ENCODE measurements around the gene STK24. TPM values are rescaled to one million over a fixed set of nuclear protein-coding genes. Genes with fewer than 3 reads are reported as not detected.

Gene STK24
- total RNA-seq, 1 donor from 2014 or later, result 190 TPM

DNA sequence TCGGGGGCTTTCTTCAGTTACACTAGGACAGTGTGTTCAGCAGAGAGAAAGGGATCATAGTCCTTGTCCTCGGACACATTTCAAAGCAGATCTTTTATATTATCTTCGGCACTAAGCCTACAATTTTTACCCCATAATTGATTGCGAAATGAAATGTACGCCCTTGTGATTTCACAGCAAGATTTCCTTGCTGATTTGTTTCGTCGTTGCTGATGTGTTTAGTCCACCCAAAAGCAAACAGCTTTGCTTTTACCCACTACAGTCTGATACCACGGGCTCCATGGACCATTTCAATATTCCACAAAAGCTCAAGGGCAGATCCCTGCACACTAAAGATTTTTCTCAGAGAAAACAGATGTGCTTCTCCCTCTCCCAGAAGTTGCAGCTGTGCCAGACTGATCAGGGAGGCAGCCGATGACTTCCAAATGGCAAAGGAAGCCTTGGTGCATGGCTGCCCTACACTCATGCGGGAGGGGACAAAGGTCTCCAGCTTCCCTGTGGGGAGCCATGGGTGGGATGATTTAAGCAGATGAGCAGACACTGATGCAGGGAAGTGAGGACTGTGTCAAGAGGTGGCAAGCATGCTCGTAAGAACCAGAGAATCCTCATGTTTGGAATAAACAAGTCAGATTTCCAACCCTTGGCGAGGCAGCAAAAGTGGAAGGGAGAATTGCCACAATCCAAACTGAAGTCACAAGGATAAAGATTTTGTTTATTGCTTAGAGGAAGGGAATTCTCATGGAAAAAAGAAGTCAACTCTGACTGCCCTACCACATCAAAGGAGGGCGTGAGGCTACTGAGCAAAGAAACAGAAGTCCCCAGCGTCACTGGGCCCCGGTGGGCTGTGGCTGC is 81.1 kb downstream of the STK24 start:
- no peak for DNase-seq (ENCODE audit: low read depth)
- Histone ChIP-seq H3K27me3 (ENCODE audit: control insufficient read depth, insufficient read depth, low read length) (no peaks in the 10 kb centered on the region), H3K36me3 (ENCODE audit: control insufficient read depth, insufficient read depth, low read length) (no peaks in the 10 kb centered on the region), H3K4me3 (ENCODE audit: low read depth, low read length) (no peak overlapping the region)
- TF ChIP-seq, protein P1, sequence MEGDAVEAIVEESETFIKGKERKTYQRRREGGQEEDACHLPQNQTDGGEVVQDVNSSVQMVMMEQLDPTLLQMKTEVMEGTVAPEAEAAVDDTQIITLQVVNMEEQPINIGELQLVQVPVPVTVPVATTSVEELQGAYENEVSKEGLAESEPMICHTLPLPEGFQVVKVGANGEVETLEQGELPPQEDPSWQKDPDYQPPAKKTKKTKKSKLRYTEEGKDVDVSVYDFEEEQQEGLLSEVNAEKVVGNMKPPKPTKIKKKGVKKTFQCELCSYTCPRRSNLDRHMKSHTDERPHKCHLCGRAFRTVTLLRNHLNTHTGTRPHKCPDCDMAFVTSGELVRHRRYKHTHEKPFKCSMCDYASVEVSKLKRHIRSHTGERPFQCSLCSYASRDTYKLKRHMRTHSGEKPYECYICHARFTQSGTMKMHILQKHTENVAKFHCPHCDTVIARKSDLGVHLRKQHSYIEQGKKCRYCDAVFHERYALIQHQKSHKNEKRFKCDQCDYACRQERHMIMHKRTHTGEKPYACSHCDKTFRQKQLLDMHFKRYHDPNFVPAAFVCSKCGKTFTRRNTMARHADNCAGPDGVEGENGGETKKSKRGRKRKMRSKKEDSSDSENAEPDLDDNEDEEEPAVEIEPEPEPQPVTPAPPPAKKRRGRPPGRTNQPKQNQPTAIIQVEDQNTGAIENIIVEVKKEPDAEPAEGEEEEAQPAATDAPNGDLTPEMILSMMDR (IDR thresholded peaks at IDR 0.05; ENCODE audit: insufficient read depth, low read length, poor library complexity, severe bottlenecking), result no peak

DNA sequence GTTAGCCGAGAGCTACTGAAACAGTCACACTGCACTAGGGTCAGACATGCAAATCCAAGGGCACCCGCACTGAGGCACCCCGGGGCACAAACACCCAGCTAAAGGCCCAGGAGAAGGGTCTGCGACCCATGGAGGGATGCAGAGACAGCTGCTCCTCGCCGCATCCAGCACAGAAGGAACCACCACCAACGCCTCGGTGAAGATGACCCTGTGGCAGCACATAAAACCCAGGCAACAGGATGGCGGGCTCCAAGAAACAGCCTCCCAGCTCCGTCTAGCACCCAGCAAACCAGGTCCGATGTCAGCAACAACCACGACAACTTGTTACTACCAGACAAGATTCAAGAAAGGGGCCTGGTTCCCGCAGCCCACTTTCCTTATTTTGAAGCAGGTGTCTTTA is 82.1 kb downstream of the STK24 start:
- no peak overlapping the region for H3K4me3 ChIP-seq (ENCODE audit: low read depth, low read length)
- TF ChIP-seq, protein P1 (IDR thresholded peaks at IDR 0.05; ENCODE audit: insufficient read depth, low read length, poor library complexity, severe bottlenecking), result no peak
- no peaks in the 10 kb centered on the region for H3K27me3 ChIP-seq (ENCODE audit: control insufficient read depth, insufficient read depth, low read length)
- DNase-seq (ENCODE audit: low read depth), result no peak
- H3K36me3 ChIP-seq (ENCODE audit: control insufficient read depth, insufficient read depth, low read length), result no peaks in the 10 kb centered on the region

DNA sequence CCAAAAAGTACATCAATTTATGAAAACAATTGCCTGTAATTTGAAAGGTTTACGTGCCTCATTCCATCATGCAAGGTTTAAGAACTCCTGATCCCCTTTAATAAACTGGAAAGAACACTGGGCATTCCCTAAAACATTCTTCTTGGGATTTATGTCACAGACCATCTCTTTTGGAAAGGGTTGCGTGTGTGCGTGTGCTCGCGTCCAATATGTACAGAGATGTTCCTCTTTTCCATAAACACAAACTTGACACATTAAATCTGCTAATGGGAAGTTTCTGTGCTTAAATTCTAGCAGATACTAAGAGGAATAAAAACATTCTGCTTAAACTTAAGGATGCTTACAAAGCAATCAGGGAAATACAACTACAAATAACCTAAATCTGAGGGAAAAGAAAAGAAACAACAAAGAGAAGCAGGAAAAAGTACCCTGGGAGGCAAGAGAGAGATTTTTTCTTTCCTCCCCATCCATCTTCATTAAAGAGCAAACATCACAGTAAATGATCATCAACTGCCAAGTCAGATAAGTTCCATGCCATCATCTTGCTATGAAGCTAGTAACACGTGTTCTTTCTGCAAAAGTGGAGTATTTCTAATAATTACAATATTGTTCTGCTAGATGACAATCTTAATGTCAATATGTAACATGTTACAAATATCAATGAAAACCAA is 83.7 kb downstream of the STK24 start:
- Histone ChIP-seq H3K36me3 (ENCODE audit: control insufficient read depth, insufficient read depth, low read length) (no peaks in the 10 kb centered on the region), H3K4me3 (ENCODE audit: low read depth, low read length) (no peak overlapping the region), H3K27me3 (ENCODE audit: control insufficient read depth, insufficient read depth, low read length) (no peaks in the 10 kb centered on the region)
- TF ChIP-seq, protein P1 (IDR thresholded peaks at IDR 0.05; ENCODE audit: insufficient read depth, low read length, poor library complexity, severe bottlenecking), result no peak
- DNase-seq (ENCODE audit: low read depth), result no peak

DNA sequence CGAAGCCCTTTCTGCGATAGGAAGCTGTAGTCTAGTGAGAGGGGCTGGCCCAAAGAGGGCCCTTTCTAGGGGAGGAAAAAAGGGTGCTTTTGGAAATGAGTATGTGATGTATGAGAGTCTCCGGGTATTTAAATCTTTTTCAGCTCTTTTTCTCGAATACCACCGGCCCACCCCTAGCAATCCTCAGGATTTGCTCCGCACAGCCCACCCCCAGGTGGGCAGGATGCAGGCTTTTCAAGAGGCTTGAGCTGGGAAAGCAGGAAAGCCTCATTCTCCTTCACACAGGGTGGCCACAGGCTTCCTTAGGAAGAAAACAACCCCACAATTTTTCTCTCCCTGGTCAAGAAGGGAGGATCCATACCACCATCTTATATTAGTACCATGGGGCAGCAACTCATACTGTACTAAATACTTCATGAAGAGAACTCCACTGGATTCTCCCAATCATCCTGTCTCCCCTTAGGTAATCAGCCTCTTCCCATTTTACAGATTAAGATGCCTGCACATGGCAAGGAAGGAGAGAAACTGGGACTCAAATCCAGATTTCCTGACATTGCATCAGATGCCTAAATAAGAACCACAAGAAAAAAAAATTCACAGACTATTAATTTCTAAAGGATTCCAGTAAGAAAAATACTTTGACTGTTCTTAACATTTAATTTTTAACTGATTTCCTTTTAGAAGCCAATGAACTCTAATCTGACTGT is 84.4 kb downstream of the STK24 start:
- H3K27me3 ChIP-seq (ENCODE audit: control insufficient read depth, insufficient read depth, low read length), result no peaks in the 10 kb centered on the region
- no peaks in the 10 kb centered on the region for H3K36me3 ChIP-seq (ENCODE audit: control insufficient read depth, insufficient read depth, low read length)
- TF ChIP-seq, protein P1 (IDR thresholded peaks at IDR 0.05; ENCODE audit: insufficient read depth, low read length, poor library complexity, severe bottlenecking), result no peak
- no peak for DNase-seq (ENCODE audit: low read depth)
- H3K4me3 ChIP-seq (ENCODE audit: low read depth, low read length), result no peak overlapping the region

DNA sequence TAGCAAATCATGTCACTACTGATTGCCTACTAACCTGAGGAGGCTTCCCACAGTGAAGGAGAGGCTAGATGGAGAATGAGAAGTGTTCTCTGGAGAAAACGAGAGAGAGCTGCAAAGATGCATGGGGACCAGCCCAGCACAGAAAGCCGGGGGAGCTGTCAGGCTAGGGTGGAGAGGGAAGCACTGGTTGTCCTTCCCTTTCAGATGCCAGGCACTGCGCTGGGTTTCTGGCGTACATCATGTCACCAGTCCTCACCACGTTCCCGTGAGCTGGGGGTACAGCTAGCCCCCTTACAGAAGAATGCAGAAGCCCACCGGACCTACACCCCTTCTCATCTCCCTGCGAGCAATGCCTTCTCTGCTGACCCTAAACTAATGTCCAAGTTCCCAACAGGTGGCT is 86.0 kb downstream of the STK24 start:
- no peaks in the 10 kb centered on the region for H3K36me3 ChIP-seq (ENCODE audit: control insufficient read depth, insufficient read depth, low read length)
- TF ChIP-seq, protein P1 (IDR thresholded peaks at IDR 0.05; ENCODE audit: insufficient read depth, low read length, poor library complexity, severe bottlenecking), result no peak
- DNase-seq (ENCODE audit: low read depth), result no peak
- no peaks in the 10 kb centered on the region for H3K27me3 ChIP-seq (ENCODE audit: control insufficient read depth, insufficient read depth, low read length)
- no peak overlapping the region for H3K4me3 ChIP-seq (ENCODE audit: low read depth, low read length)

Data from kidney epithelial cell (primary cell).